Subcutaneous abdominal adipose tissue (tissue), 5 donors: Measurements from ENCODE around the gene ILF2.

Experiments
- H3K27ac ChIP-seq: one replicate; pipeline ENCODE4 v1.7.0; 2013; ENCODE audit warnings: low read depth, mild to moderate bottlenecking, inconsistent platforms, low read length, moderate library complexity
- H3K27me3 ChIP-seq, 5 donors: one replicate each; pipeline ENCODE4 v1.7.0; 2013; ENCODE audit warnings: low read length in 5 of 5, inconsistent platforms in 1 of 5; ENCODE audit not compliant: control insufficient read depth in 5 of 5, insufficient read depth in 4 of 5
- H3K36me3 ChIP-seq, 5 donors: one replicate each; pipeline ENCODE4 v1.7.0; 2013; ENCODE audit warnings: low read length in 5 of 5; ENCODE audit not compliant: control insufficient read depth in 5 of 5, insufficient read depth in 5 of 5
- H3K4me1 ChIP-seq, 5 donors: one replicate each; pipeline ENCODE4 v1.7.0; 2013; ENCODE audit warnings: low read length in 5 of 5, mild to moderate bottlenecking in 3 of 5, moderate library complexity in 1 of 5; ENCODE audit not compliant: control insufficient read depth in 5 of 5, insufficient read depth in 5 of 5
- H3K4me3 ChIP-seq, 5 donors: one replicate each; pipeline ENCODE4 v1.7.0; 2013; ENCODE audit warnings: low read length in 5 of 5, low read depth in 1 of 5
- H3K9ac ChIP-seq, 5 donors: one replicate each; pipeline ENCODE4 v1.7.0; 2013; ENCODE audit warnings: low read length in 5 of 5, mild to moderate bottlenecking in 4 of 5, moderate library complexity in 3 of 5
- H3K9me3 ChIP-seq, 5 donors: one replicate each; pipeline ENCODE4 v1.7.0; 2013; ENCODE audit warnings: low read length in 5 of 5; ENCODE audit not compliant: control insufficient read depth in 5 of 5
- donor health status: healthy.
- donor health status: healthy.
- donor health status: healthy.
- donor health status: healthy.
- donor health status: healthy.

The ILF2 gene

GRCh38 chr1:153630384-153630783 is 40.4 kb downstream of the ILF2 start:
- Histone ChIP-seq H3K27ac (peak overlapping the region; percentile 44), H3K27me3 (no peaks in the 10 kb centered on the region), H3K9ac (peak overlapping the region in 1 of 5 donors; percentile 35), H3K9me3 (no peaks in the 10 kb centered on the region), H3K4me3 (no peak overlapping the region), H3K36me3 (peaks cover 0 to 2% (median 1%) of the 10 kb centered on the region in 5 donors), H3K4me1 (peaks cover 8 to 73% (median 54%) of the 10 kb centered on the region in 5 donors)

GRCh38 chr1:153629971-153630370 is 40.8 kb downstream of the ILF2 start:
- Histone ChIP-seq H3K36me3 (peaks cover 0 to 6% (median 4%) of the 10 kb centered on the region in 5 donors), H3K4me1 (peaks cover 9 to 73% (median 53%) of the 10 kb centered on the region in 5 donors), H3K9ac (peak overlapping the region in 1 of 5 donors; percentile 35), H3K27me3 (no peaks in the 10 kb centered on the region), H3K9me3 (no peaks in the 10 kb centered on the region), H3K4me3 (no peak overlapping the region), H3K27ac (peak overlapping the region; percentile 44)

- Histone ChIP-seq H3K4me3 (no peak overlapping the region), H3K36me3 (peaks cover 0 to 9% (median 4%) of the 10 kb centered on the region in 5 donors), H3K27me3 (no peaks in the 10 kb centered on the region), H3K4me1 (peaks cover 9 to 77% (median 53%) of the 10 kb centered on the region in 5 donors), H3K9me3 (no peaks in the 10 kb centered on the region), H3K27ac (peak overlapping the region; percentile 94), H3K9ac (peak overlapping the region in 1 of 5 donors; percentile 42)
These were observed 41.5 kb downstream of the ILF2 start for GRCh38 chr1:153629343-153629665.

- Histone ChIP-seq H3K9me3 (no peaks in the 10 kb centered on the region), H3K27me3 (no peaks in the 10 kb centered on the region), H3K4me3 (no peak overlapping the region), H3K27ac (peak overlapping the region; percentile 94), H3K9ac (peak overlapping the region in 3 of 5 donors; percentile 4 to 42 (median 33)), H3K36me3 (peaks cover 0 to 13% (median 4%) of the 10 kb centered on the region in 5 donors), H3K4me1 (peaks cover 9 to 82% (median 58%) of the 10 kb centered on the region in 5 donors)
These were observed 42.0 kb downstream of the ILF2 start for GRCh38 chr1:153628638-153629342.

- Histone ChIP-seq H3K9ac (peak within 1 kb of the TSS; percentile 77 to 89 (median 86)), H3K9me3 (no peaks in the 10 kb centered on the region), H3K27me3 (no peaks in the 10 kb centered on the region), H3K4me1 (peaks cover 6 to 81% (median 57%) of the 10 kb centered on the region in 5 donors), H3K27ac (peak within 1 kb of the TSS; percentile 94), H3K4me3 (peak within 1 kb of the TSS; percentile 63 to 87 (median 73)), H3K36me3 (peaks cover 0 to 15% (median 4%) of the 10 kb centered on the region in 5 donors)
These were observed 42.8 kb downstream of the ILF2 start, which contains the start of gene S100A1 for GRCh38 chr1:153627715-153628626. Gene S100A1, plus strand, starts transcription at chr1:153628434. Its CDS starts 2,088 bp downstream, at chr1:153630522.

- peak within 1 kb of the TSS; percentile 63 to 87 (median 73) for H3K4me3 ChIP-seq
- H3K9ac ChIP-seq, result peak within 1 kb of the TSS; percentile 77 to 89 (median 86)
- no peaks in the 10 kb centered on the region for H3K9me3 ChIP-seq
- H3K4me1 ChIP-seq, result peaks cover 6 to 83% (median 65%) of the 10 kb centered on the region in 5 donors
- peak within 1 kb of the TSS; percentile 94 for H3K27ac ChIP-seq
- peaks cover 0 to 23% (median 6%) of the 10 kb centered on the region in 5 donors for H3K36me3 ChIP-seq
- no peaks in the 10 kb centered on the region for H3K27me3 ChIP-seq
These were observed 43.7 kb downstream of the ILF2 start, which contains the start of gene S100A13 for GRCh38 chr1:153626904-153627714. Gene S100A13, minus strand, starts transcription at chr1:153627505. Its CDS starts 1,033 bp downstream, at chr1:153626472.

- Histone ChIP-seq H3K27ac (peak overlapping the region; percentile 94), H3K9ac (peak overlapping the region; percentile 77 to 89 (median 86)), H3K4me3 (peak overlapping the region; percentile 63 to 87 (median 73)), H3K9me3 (no peaks in the 10 kb centered on the region), H3K27me3 (no peaks in the 10 kb centered on the region), H3K4me1 (peaks cover 6 to 84% (median 66%) of the 10 kb centered on the region in 5 donors), H3K36me3 (peaks cover 0 to 24% (median 6%) of the 10 kb centered on the region in 5 donors)
These were observed 44.3 kb downstream of the ILF2 start for GRCh38 chr1:153626477-153626903.

GRCh38 chr1:153624965-153625611 is 45.7 kb downstream of the ILF2 start:
- Histone ChIP-seq H3K36me3 (peaks cover 0 to 30% (median 6%) of the 10 kb centered on the region in 5 donors), H3K4me1 (peaks cover 6 to 77% (median 60%) of the 10 kb centered on the region in 5 donors), H3K27ac (peak overlapping the region; percentile 94), H3K9ac (peak overlapping the region in 1 of 5 donors; percentile 31), H3K27me3 (no peaks in the 10 kb centered on the region), H3K9me3 (no peaks in the 10 kb centered on the region), H3K4me3 (peak overlapping the region in 3 of 5 donors; percentile 3 to 87 (median 81))

- peaks cover 6 to 59% (median 51%) of the 10 kb centered on the region in 5 donors for H3K4me1 ChIP-seq
- H3K9me3 ChIP-seq, result no peaks in the 10 kb centered on the region
- H3K36me3 ChIP-seq, result peaks cover 0 to 43% (median 19%) of the 10 kb centered on the region in 5 donors
- no peaks in the 10 kb centered on the region for H3K27me3 ChIP-seq
- peak overlapping the region; percentile 94 for H3K27ac ChIP-seq
- H3K9ac ChIP-seq, result peak overlapping the region in 3 of 5 donors; percentile 23 to 67 (median 53)
- H3K4me3 ChIP-seq, result peak overlapping the region in 1 of 5 donors; percentile 32
These were observed 47.7 kb downstream of the ILF2 start for GRCh38 chr1:153623101-153623500.
